ENCODE data around the gene PLA2G2D. TPM values are rescaled to one million over a fixed set of nuclear protein-coding genes. Genes with fewer than 3 reads are reported as not detected.

Gene PLA2G2D
- total and polyA plus RNA-seq, 4 donors = 0.06 to 0.14 (median 0.08) TPM; not detected in 1

DNA sequence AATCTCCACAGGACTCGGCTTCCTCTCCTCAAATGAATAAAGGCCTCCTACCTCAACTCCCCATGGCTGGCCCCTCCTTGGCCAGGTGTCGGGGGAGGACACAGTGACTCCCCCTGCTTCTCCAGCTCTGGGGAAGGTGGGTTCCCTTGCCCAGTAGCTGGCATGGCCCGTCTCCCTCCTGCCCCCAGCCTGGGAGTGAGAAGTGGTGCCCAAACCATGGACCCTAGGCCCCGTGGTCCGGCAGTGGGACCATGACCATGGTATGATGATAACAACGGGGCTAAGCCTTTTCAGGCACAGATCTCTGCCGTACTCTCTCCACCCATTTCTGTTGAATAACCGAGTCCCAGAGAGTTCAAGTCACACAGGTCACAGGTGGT is 31.0 kb upstream of the PLA2G2D start:
- Histone ChIP-seq H3K27me3 (ENCODE audit: control insufficient read depth in 4 of 4, insufficient read depth in 4 of 4, low read length in 3 of 4) (no peaks in the 10 kb centered on the region), H3K27ac (ENCODE audit: low read depth in 1 of 2, low read length in 2 of 2) (no peak overlapping the region), H3K9me3 (ENCODE audit: control insufficient read depth in 4 of 4, low read length in 3 of 4) (no peaks in the 10 kb centered on the region), H3K36me3 (ENCODE audit: control insufficient read depth in 4 of 4, insufficient read depth in 3 of 4, low read depth in 1 of 4, low read length in 3 of 4) (no peaks in the 10 kb centered on the region), H3K9ac (ENCODE audit: low read depth in 1 of 2, low read length in 2 of 2) (no peak overlapping the region), H3K4me3 (ENCODE audit: low read depth in 1 of 3, low read length in 3 of 3) (no peak overlapping the region), H3K4me1 (ENCODE audit: control insufficient read depth in 4 of 4, insufficient read depth in 4 of 4, low read length in 3 of 4) (peaks cover 9 to 33% (median 20%) of the 10 kb centered on the region in 4 donors)
- no peak for DNase-seq (ENCODE audit: low spot score)
- TF ChIP-seq, protein P1, sequence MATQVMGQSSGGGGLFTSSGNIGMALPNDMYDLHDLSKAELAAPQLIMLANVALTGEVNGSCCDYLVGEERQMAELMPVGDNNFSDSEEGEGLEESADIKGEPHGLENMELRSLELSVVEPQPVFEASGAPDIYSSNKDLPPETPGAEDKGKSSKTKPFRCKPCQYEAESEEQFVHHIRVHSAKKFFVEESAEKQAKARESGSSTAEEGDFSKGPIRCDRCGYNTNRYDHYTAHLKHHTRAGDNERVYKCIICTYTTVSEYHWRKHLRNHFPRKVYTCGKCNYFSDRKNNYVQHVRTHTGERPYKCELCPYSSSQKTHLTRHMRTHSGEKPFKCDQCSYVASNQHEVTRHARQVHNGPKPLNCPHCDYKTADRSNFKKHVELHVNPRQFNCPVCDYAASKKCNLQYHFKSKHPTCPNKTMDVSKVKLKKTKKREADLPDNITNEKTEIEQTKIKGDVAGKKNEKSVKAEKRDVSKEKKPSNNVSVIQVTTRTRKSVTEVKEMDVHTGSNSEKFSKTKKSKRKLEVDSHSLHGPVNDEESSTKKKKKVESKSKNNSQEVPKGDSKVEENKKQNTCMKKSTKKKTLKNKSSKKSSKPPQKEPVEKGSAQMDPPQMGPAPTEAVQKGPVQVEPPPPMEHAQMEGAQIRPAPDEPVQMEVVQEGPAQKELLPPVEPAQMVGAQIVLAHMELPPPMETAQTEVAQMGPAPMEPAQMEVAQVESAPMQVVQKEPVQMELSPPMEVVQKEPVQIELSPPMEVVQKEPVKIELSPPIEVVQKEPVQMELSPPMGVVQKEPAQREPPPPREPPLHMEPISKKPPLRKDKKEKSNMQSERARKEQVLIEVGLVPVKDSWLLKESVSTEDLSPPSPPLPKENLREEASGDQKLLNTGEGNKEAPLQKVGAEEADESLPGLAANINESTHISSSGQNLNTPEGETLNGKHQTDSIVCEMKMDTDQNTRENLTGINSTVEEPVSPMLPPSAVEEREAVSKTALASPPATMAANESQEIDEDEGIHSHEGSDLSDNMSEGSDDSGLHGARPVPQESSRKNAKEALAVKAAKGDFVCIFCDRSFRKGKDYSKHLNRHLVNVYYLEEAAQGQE (IDR thresholded peaks at IDR 0.05) = no peak
- TF ChIP-seq TAF1 (conservative IDR thresholded peaks at IDR 0.05) = no peak
- no peak for TF ChIP-seq HNF4A (conservative IDR thresholded peaks at IDR 0.05)
- TF ChIP-seq EGR1 (IDR thresholded peaks at IDR 0.05; ENCODE audit: low read depth in 2 of 2) = no peak
- TF ChIP-seq RXRA (IDR thresholded peaks at IDR 0.05) = no peak
- TF ChIP-seq GABPA (IDR thresholded peaks at IDR 0.05 in 1 of 2, conservative IDR thresholded peaks at IDR 0.05 in 1 of 2) = no peak
- no peak for TF ChIP-seq YY1 (IDR thresholded peaks at IDR 0.05)
- TF ChIP-seq, protein P2, sequence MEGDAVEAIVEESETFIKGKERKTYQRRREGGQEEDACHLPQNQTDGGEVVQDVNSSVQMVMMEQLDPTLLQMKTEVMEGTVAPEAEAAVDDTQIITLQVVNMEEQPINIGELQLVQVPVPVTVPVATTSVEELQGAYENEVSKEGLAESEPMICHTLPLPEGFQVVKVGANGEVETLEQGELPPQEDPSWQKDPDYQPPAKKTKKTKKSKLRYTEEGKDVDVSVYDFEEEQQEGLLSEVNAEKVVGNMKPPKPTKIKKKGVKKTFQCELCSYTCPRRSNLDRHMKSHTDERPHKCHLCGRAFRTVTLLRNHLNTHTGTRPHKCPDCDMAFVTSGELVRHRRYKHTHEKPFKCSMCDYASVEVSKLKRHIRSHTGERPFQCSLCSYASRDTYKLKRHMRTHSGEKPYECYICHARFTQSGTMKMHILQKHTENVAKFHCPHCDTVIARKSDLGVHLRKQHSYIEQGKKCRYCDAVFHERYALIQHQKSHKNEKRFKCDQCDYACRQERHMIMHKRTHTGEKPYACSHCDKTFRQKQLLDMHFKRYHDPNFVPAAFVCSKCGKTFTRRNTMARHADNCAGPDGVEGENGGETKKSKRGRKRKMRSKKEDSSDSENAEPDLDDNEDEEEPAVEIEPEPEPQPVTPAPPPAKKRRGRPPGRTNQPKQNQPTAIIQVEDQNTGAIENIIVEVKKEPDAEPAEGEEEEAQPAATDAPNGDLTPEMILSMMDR (IDR thresholded peaks at IDR 0.05; ENCODE audit: low read depth, low read length, missing input control) = no peak
- no peak for TF ChIP-seq FOXA1 (IDR thresholded peaks at IDR 0.05)
- TF ChIP-seq, protein P3, sequence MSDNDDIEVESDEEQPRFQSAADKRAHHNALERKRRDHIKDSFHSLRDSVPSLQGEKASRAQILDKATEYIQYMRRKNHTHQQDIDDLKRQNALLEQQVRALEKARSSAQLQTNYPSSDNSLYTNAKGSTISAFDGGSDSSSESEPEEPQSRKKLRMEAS (IDR thresholded peaks at IDR 0.05) = no peak
- TF ChIP-seq JUND (IDR thresholded peaks at IDR 0.05) = no peak
- TF ChIP-seq, protein P4, sequence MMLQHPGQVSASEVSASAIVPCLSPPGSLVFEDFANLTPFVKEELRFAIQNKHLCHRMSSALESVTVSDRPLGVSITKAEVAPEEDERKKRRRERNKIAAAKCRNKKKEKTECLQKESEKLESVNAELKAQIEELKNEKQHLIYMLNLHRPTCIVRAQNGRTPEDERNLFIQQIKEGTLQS (IDR thresholded peaks at IDR 0.05) = no peak
- no peak for TF ChIP-seq SP1 (IDR thresholded peaks at IDR 0.05)
- TF ChIP-seq RAD21 (IDR thresholded peaks at IDR 0.05) = no peak
- no peak for TF ChIP-seq HNF4G (IDR thresholded peaks at IDR 0.05)
- TF ChIP-seq FOXA2 (IDR thresholded peaks at IDR 0.05) = no peak
- TF ChIP-seq NR2F2 (IDR thresholded peaks at IDR 0.05) = no peak
- TF ChIP-seq, protein P5, sequence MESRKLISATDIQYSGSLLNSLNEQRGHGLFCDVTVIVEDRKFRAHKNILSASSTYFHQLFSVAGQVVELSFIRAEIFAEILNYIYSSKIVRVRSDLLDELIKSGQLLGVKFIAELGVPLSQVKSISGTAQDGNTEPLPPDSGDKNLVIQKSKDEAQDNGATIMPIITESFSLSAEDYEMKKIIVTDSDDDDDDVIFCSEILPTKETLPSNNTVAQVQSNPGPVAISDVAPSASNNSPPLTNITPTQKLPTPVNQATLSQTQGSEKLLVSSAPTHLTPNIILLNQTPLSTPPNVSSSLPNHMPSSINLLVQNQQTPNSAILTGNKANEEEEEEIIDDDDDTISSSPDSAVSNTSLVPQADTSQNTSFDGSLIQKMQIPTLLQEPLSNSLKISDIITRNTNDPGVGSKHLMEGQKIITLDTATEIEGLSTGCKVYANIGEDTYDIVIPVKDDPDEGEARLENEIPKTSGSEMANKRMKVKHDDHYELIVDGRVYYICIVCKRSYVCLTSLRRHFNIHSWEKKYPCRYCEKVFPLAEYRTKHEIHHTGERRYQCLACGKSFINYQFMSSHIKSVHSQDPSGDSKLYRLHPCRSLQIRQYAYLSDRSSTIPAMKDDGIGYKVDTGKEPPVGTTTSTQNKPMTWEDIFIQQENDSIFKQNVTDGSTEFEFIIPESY (IDR thresholded peaks at IDR 0.05) = no peak
- 90% methylated on average over 8 of the region's 8 CpGs for WGBS

All from liver (tissue), 9 donors.